K562 (cell line): ENCODE data around the gene EEF1AKMT4. TPM values are rescaled to one million over a fixed set of nuclear protein-coding genes. Genes with fewer than 3 reads are reported as not detected.

Source experiments
- CAMTA2 ChIP-seq: fragments of 250-450 bp; sonication (Bioruptor Pico); conservative IDR thresholded peaks from 2 replicates; pipeline ENCODE4 v1.5.1; 2022
- CC2D1A ChIP-seq: fragments of 450-650 bp; IDR thresholded peaks from 2 replicates; pipeline ENCODE4 v1.6.1; 2017; ENCODE audit warnings: mild to moderate bottlenecking
- CSDE1 ChIP-seq, 2 experiments: fragments of 450-650 bp; IDR thresholded peaks; 2 replicates each; pipeline ENCODE4 v1.6.1; 2016; ENCODE audit warnings: mild to moderate bottlenecking in 1 of 2
- E2F6 ChIP-seq, 2 experiments: IDR thresholded peaks; 2 replicates each; pipeline ENCODE4 v1.6.1; 2011; ENCODE audit warnings: borderline replicate concordance in 1 of 2, control low read depth in 1 of 2, low read depth in 1 of 2, low read length in 1 of 2, mild to moderate bottlenecking in 1 of 2, mixed read lengths in 1 of 2, moderate library complexity in 1 of 2; ENCODE audit not compliant: insufficient read depth in 1 of 2, insufficient read length in 1 of 2, poor library complexity in 1 of 2, severe bottlenecking in 1 of 2; ENCODE audit errors: extremely low read depth in 1 of 2
- ESRRA ChIP-seq: fragments of 450-650 bp; IDR thresholded peaks from 2 replicates; pipeline ENCODE4 v1.6.1; 2014; ENCODE audit warnings: low read depth, mild to moderate bottlenecking, moderate library complexity, borderline replicate concordance
- EWSR1 ChIP-seq: fragments of 450-650 bp; IDR thresholded peaks from 2 replicates; pipeline ENCODE4 v1.6.1; 2018; ENCODE audit warnings: borderline replicate concordance, mild to moderate bottlenecking, low read depth, moderate library complexity; ENCODE audit not compliant: partially characterized antibody
- HNRNPH1 ChIP-seq: fragments of 200-400 bp; formaldehyde crosslinking; optimal IDR thresholded peaks from 2 replicates; pipeline ENCODE3; 2017; ENCODE audit warnings: low read depth, mild to moderate bottlenecking, low read length, moderate library complexity
- LEF1 ChIP-seq: fragments of 450-650 bp; IDR thresholded peaks from 2 replicates; pipeline ENCODE4 v1.6.1; 2016; ENCODE audit warnings: mild to moderate bottlenecking
- TAL1 ChIP-seq: fragments of 450-650 bp; IDR thresholded peaks from 2 replicates; pipeline ENCODE4 v1.6.1; 2016; ENCODE audit warnings: mild to moderate bottlenecking
- YBX1 ChIP-seq: fragments of 450-650 bp; IDR thresholded peaks from 2 replicates; pipeline ENCODE4 v1.7.1; 2016; ENCODE audit warnings: mild to moderate bottlenecking
- ZBTB2 ChIP-seq: fragments of 450-650 bp; IDR thresholded peaks from 2 replicates; pipeline ENCODE4 v1.6.1; 2016; ENCODE audit warnings: antibody characterized with exemption
- ZBTB49 ChIP-seq: sonication (generic); formaldehyde crosslinking; IDR thresholded peaks from 2 replicates; pipeline ENCODE4 v1.8.0; 2022; ENCODE audit warnings: missing genetic modification reagents, mild to moderate bottlenecking, borderline replicate concordance
- ZNF253 ChIP-seq: fragments of 250-450 bp; sonication (Bioruptor Pico); conservative IDR thresholded peaks from 2 replicates; pipeline ENCODE4 v1.6.1; 2021; ENCODE audit warnings: mild to moderate bottlenecking
- polyA plus RNA-seq, 8 experiments: library from polyadenylated mRNA; depleted of rRNA in 4 of 8; stranded (reverse) in 5 of 8; unstranded in 3 of 8; fragments of >200 nt; fragmentation: Nextera tagmentation in 2 of 8; fragmentation: Illumina TruSeq in 1 of 8; extraction: Ambion mirVana in 2 of 8; extraction: Trizol in 1 of 8; gene quantifications; 2 replicates each; pipeline versions ENCODE4 v1.2.1 to v1.2.3, GENCODE V29; 2011 to 2014; ENCODE audit warnings: inconsistent platforms in 1 of 8, missing spikeins in 1 of 8
- total RNA-seq, 7 experiments: library from RNA; depleted of rRNA in 6 of 7; stranded (reverse); fragments of >200 nt in 6 of 7; fragmentation: Illumina TruSeq in 2 of 7; extraction: Trizol in 2 of 7; gene quantifications; 2 replicates each; pipeline versions ENCODE4 v1.2.1 to v1.2.3, GENCODE V29; 2011 to 2021; ENCODE audit warnings: low replicate concordance in 1 of 7
- TF ChIP-seq, protein P1 (sequence below): conservative IDR thresholded peaks from 2 replicates; pipeline ENCODE4 v1.6.1; 2011; ENCODE audit warnings: low read depth, mild to moderate bottlenecking, low read length; ENCODE audit not compliant: control insufficient read depth
- TF ChIP-seq, protein P2 (sequence below): fragments of 250-450 bp; sonication (Bioruptor Pico); IDR thresholded peaks from 2 replicates; pipeline ENCODE4 v1.4.0; 2020; ENCODE audit warnings: mild to moderate bottlenecking, moderate library complexity

EEF1AKMT4 gene
- total and polyA plus RNA-seq, 9 of the 15 experiments (the other 6 are each of a cell fraction or from before 2014, with no cell fraction given) = 10.3 to 49.4 (median 18.9) TPM

GRCh38 chr3:184248454-184249411 is 739 bp upstream of the EEF1AKMT4 start, which contains the start of gene ALG3 (continued):
- TF ChIP-seq ZNF253 (CRISPR knock-in tag) = no peak
- TF ChIP-seq ZBTB49 (CRISPR knock-in tag) = no peak
- no peak for TF ChIP-seq CAMTA2 (CRISPR knock-in tag)
- no peak for TF ChIP-seq EWSR1
- no peak for TF ChIP-seq ZBTB2
- peak in 1 of 2 experiments; percentile 81; a peak in 1 of 4 replicates for TF ChIP-seq CSDE1 (IDR thresholded peaks at IDR 0.05)
- TF ChIP-seq ESRRA = peak; percentile 66; the same call in 1 of the 2 replicates
- TF ChIP-seq, protein P1, sequence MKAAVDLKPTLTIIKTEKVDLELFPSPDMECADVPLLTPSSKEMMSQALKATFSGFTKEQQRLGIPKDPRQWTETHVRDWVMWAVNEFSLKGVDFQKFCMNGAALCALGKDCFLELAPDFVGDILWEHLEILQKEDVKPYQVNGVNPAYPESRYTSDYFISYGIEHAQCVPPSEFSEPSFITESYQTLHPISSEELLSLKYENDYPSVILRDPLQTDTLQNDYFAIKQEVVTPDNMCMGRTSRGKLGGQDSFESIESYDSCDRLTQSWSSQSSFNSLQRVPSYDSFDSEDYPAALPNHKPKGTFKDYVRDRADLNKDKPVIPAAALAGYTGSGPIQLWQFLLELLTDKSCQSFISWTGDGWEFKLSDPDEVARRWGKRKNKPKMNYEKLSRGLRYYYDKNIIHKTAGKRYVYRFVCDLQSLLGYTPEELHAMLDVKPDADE = peak; percentile 95
- TF ChIP-seq E2F6 (IDR thresholded peaks at IDR 0.05; ENCODE audit: borderline replicate concordance in 1 of 2, extremely low read depth in 1 of 2, insufficient read depth in 1 of 2, insufficient read length in 1 of 2, low read depth in 1 of 2, low read length in 1 of 2, poor library complexity in 1 of 2, severe bottlenecking in 1 of 2) = peak in 1 of 2 experiments; percentile 20
- no peak for TF ChIP-seq CC2D1A
- TF ChIP-seq TAL1 = no peak
- TF ChIP-seq, protein P2, sequence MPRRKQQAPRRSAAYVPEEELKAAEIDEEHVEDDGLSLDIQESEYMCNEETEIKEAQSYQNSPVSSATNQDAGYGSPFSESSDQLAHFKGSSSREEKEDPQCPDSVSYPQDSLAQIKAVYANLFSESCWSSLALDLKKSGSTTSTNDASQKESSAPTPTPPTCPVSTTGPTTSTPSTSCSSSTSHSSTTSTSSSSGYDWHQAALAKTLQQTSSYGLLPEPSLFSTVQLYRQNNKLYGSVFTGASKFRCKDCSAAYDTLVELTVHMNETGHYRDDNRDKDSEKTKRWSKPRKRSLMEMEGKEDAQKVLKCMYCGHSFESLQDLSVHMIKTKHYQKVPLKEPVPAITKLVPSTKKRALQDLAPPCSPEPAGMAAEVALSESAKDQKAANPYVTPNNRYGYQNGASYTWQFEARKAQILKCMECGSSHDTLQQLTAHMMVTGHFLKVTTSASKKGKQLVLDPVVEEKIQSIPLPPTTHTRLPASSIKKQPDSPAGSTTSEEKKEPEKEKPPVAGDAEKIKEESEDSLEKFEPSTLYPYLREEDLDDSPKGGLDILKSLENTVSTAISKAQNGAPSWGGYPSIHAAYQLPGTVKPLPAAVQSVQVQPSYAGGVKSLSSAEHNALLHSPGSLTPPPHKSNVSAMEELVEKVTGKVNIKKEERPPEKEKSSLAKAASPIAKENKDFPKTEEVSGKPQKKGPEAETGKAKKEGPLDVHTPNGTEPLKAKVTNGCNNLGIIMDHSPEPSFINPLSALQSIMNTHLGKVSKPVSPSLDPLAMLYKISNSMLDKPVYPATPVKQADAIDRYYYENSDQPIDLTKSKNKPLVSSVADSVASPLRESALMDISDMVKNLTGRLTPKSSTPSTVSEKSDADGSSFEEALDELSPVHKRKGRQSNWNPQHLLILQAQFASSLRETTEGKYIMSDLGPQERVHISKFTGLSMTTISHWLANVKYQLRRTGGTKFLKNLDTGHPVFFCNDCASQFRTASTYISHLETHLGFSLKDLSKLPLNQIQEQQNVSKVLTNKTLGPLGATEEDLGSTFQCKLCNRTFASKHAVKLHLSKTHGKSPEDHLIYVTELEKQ (CRISPR knock-in tag) = no peak
- no peak for TF ChIP-seq HNRNPH1
- TF ChIP-seq YBX1 = no peak
- no peak for TF ChIP-seq LEF1
